Ramos (cell line): ENCODE data around the gene NRP1.
"Not testable (repeated sequence)": the region's sequence is repeated elsewhere in the genome, so short reads cannot be mapped to it uniquely, and the experiment has no call there.

Source experiments
- in situ Hi-C: fragments of 300-500 bp; cut with MboI; formaldehyde crosslinking; loops from one replicate; pipeline ENCODE4 v1.14.3; 2022; ENCODE audit warnings: low sequenced_read_pairs; ENCODE audit not compliant: unreplicated experiment

The NRP1 gene

DNA sequence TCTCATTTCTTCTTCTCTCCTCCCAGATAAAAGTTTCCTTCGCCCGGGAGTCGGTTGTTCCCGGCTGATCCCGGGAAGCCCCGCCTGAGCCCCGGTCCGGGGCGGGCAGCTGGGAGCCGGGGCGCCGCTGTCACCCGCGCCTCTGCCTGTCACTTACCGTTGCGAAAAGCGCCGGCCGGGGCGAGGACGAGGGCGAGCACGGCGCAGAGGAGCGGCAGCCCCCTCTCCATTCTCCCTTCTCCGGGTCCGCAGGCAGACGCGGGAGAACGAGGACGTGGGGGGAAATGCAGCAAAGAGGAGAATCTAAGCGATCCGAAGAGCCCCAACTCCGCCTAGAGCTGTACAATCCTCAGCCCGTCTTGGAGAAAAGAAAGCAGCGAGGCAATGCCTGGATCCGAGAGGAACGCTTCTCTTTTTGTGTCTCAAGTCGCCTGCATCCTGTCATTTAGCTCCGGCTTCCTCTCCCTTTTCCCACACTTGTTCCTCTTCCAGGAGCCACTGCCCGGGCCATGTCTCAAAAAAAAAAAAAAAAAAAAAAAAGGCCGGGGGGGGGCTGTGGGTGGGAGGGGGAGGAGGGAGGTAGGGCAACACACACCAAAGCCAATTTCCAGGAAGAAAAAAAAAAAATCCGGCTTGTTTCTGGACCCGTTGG, at the start of gene NRP1:
Gene NRP1 (minus strand): TSS at position 515 of the 652 bp plus-strand sequence. CDS start 285 bp downstream, at position 230.
- in situ Hi-C loops: loop anchor here (25.0 kb wide), 1 partner anchor 1303 kb away; no protein-coding TSS in a partner anchor

- in situ Hi-C loops: not testable (repeated sequence)
These were observed 49.7 kb upstream of the NRP1 start for GRCh38 chr10:33384201-33384600.

GRCh38 chr10:33382921-33383713, 48.6 kb upstream of the NRP1 start:
- in situ Hi-C loops: no loop called here

DNA sequence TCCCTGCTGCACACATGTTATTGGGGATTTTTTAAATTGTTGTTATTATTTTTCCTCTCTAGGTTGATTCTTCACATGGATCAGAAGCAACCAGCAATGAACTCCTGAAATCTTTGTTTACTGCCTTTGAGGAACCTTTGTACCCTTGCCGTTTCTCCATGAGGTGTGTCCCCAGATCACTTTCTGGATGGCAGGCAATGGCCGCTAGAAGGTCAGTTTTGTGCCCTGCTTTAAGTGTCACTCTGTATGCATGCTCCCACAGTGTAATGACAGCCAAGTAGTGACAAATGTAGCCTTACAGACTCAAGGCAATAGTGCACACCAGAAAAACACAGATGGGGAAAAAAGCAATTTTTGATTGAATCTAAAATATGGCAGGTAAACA, 47.7 kb upstream of the NRP1 start:
- in situ Hi-C loops: no loop called here

GRCh38 chr10:33381451-33382215, 47.2 kb upstream of the NRP1 start:
- in situ Hi-C loops: no loop called here

- in situ Hi-C loops: no loop called here
These were observed 43.2 kb upstream of the NRP1 start for GRCh38 chr10:33377658-33378025.

DNA sequence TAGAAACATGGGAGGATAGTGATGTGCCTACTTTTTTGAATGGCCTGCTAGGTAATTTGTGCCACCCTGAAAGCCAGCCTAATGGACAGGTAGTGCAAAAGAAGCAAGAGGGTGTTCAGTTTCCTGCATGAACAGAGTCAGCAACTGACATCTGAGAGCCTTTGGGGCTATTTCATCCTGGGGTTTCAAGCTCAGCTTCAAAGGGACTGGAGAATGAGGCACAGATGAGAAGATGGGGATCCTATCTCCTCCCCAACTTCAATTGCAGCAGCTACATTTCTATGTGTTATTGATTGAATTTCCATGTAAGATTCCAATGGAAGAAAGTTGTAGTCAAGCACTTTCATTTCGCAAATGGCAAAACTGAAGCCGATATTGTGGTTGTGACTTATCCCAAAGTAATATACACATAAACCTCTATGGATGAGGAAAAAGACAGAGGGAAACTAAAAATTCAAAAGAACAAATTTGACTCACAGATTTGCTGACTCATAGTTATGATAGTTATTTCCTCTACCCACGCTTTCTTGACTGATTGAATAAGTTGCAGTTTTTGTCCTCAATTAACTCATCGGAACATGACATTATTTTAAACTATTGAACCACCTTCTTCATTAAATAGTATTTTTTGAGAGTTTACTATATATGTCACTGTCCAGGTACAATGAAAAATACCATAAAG, 42.6 kb upstream of the NRP1 start:
- in situ Hi-C loops: no loop called here

GRCh38 chr10:33376476-33376875, 42.0 kb upstream of the NRP1 start:
- in situ Hi-C loops: no loop called here

DNA sequence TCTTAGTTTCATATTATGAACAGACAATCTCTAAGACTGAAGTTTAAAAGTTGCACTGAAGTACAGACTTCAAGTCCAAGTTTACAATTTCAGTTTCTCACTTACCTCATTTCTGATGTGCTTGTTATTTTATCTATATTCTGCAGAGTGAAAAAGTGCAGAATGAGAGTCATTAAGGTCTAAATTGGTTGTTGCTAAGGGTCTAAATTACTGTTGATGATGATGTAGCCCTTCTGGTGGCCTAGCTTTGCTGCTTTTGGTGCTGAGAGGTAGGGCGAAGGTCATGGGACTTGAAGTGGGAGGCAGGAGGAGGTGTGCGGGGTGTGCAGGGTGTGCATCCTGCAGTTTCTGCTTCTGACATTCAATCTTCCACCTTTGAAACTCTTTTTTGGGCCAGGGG, 38.8 kb upstream of the NRP1 start:
- in situ Hi-C loops: no loop called here

DNA sequence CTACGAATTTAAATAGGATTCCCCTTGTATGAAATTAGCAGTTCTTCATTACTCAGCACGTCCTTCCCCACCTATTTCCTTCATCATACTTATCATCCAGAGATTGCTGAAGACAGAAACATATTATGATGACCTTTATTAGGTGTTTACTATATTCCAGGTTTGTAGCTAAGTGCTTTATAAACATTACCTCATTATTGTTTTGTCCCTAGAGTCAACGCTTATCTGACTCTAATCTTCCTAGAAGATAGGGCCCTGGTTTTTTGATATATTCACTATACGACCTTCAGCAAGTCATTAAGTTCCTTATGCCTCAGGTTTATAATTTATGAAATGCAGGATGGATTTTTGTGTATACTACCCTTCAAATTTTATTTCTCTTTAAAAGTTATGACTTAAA, 36.8 kb upstream of the NRP1 start:
- in situ Hi-C loops: no loop called here

GRCh38 chr10:33370434-33370930, 36.0 kb upstream of the NRP1 start:
- in situ Hi-C loops: no loop called here

- in situ Hi-C loops: no loop called here
These were observed 33.6 kb upstream of the NRP1 start for GRCh38 chr10:33368086-33368485.

- in situ Hi-C loops: no loop called here
These were observed 31.5 kb upstream of the NRP1 start for GRCh38 chr10:33365871-33366411.

GRCh38 chr10:33365301-33365700, 30.8 kb upstream of the NRP1 start:
- in situ Hi-C loops: no loop called here

DNA sequence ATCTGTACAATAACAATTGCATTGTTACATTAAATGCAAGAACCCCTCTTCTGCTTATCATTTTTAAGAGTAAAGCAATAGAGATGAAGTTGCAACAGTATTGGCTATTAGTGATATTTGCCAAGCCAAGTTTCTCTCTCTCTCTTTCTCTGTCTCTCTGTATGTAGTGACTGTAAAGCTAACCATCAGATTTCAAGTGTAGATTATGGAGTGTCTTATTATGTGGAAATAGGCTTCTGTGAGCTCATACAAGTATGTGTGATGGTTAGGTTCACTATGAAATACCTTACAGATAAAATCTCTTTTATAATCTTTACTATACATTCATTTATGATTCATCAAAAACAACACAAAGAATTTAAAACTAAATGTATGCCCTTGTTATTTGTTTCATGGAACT, 28.6 kb upstream of the NRP1 start:
- in situ Hi-C loops: no loop called here

DNA sequence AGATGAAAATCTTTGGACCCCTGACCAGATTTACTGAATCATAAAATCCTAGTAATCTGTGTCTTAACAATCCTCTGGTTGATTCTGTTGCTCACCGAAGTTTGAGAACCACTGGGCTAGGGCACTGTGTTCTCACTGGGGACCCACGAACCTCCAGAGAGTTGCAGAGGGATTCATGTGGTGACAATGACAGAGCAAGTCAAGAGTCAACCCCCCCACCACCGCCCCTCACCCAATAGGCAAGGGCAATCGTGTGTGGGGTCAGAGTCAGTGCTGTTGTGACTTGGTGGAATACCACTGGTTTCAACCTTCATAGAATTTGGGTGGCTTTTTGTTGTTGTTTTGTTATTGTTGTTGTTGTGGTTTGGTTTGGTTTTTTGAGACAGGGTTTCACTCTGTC, 23.5 kb upstream of the NRP1 start:
- in situ Hi-C loops: no loop called here

DNA sequence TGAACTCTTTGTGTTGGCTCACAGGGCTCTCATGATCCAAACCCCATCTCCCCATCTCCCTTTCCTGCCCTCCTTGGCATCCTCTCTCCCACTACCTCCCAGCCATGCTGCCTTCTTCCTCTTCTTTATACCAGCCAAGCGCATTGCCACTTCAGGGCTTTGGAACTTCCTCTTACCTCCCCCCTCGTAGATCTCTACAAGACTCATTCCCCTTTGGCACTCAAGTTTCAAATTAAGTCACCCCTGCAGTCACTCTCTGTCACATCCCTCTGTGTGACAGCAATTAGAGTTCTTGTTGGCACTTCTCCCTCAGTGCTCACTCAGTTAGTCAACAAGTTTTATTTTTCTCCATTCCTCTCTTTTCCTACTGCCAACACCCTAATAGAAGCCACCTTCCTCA, 20.8 kb upstream of the NRP1 start:
- in situ Hi-C loops: no loop called here

- in situ Hi-C loops: no loop called here
These were observed 19.4 kb upstream of the NRP1 start for GRCh38 chr10:33353853-33354252.

- in situ Hi-C loops: no loop called here
These were observed 18.9 kb upstream of the NRP1 start for GRCh38 chr10:33353334-33353733.

- in situ Hi-C loops: no loop called here
These were observed 18.1 kb upstream of the NRP1 start for GRCh38 chr10:33352615-33353014.
